Renal cortical epithelial cell (primary cell): ENCODE results near the gene SLC35B3. TPM values are rescaled to one million over a fixed set of nuclear protein-coding genes. Genes with fewer than 3 reads are reported as not detected.
"Not testable (repeated sequence)": the region's sequence is repeated elsewhere in the genome, so short reads cannot be mapped to it uniquely, and the experiment has no call there.

ENCODE experiments used
- DNase-seq: peaks from one replicate; pipeline ENCODE4 v3.0.0-alpha.2; 2011; ENCODE audit warnings: low read depth
- total RNA-seq: library from RNA; depleted of rRNA; stranded (reverse); fragments of >200 nt; gene quantifications from 2 replicates; pipeline ENCODE4 v1.2.3, GENCODE V29; 2014

SLC35B3 gene
- total RNA-seq, 1 donor from 2014 or later, result 54.2 TPM

- no peak for DNase-seq
Observed at GRCh38 chr6:8414844-8415243, 20.5 kb downstream of the SLC35B3 start.

DNA sequence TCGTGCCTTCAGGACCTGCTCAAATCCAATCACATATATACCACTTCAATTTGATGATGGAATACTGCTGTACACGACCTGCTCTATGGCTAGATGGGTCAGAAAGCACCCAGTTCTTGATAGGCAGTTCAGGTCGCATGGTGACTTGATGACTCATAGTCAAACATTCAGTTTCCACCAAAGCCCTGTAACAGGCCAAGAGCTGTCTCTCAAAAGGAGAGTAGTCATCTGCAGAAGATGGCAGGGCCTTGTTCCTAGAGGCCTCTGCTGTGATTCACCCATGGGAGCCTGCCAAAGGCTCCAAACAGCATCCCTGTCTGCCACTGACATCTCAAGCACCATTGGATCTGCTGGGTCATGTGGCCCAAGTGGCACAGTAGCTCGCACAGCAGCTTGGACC is 29.4 kb downstream of the SLC35B3 start:
- DNase-seq, result not testable (repeated sequence)

DNA sequence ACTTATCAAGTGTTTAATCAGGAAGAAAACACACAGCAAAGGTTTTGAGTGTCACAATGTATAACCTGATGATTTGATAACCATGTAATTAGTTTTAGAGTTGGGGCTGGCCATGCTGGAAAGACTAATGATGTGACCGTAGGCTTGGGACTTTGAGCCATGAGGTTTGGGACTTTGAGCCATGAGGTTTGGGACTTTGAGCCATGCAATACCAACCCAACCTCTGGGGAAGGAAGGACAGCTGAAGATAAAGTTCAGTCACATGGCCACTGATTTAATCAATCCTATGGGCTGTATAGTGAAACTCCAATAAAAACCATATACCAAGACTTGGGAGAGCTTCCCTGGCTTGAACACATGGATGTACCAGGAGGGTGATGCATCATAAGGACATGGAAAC is 32.8 kb downstream of the SLC35B3 start:
- DNase-seq, result no peak

DNA sequence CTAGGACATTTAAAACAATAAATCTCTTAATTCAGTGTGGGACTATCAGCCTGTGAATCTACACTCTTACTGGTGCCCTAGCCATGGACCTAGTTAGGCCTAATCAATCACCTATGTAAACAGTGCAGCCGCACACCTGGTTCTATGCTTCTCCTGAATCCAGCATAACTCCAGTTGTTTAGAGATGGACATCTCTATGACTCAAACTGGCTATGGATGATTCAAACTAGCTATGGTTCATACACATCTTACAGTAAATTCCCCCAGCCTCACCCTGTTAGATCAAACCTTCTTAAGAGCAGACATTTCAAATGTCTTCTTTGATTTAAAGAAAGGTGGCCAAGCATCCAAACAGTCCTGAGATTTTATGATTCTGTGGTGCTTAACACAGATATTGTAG is 34.7 kb downstream of the SLC35B3 start:
- DNase-seq, result no peak

DNA sequence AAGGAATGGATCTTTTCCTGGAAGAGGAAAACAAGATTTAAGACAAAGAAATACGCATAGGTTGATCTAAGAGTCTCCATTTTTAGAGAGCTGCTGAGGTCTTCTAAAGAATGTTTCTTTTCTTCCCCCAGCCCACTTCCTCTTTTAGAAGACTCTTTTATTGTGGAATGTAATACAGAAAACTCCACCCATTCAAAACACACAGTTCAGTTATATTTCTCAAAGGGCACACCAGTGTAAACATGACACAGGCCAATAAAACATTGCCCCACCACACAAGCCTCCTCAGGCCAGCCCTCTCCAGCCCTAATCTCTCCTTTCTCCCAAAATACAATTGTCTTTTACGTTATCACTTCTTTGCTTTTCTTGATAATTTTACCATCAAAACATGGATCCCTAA is 42.8 kb downstream of the SLC35B3 start:
- DNase-seq, result no peak

- DNase-seq, result no peak
Observed at GRCh38 chr6:8391934-8392333, 43.4 kb downstream of the SLC35B3 start.

- no peak for DNase-seq
Observed at GRCh38 chr6:8389036-8389818, 46.1 kb downstream of the SLC35B3 start.

DNA sequence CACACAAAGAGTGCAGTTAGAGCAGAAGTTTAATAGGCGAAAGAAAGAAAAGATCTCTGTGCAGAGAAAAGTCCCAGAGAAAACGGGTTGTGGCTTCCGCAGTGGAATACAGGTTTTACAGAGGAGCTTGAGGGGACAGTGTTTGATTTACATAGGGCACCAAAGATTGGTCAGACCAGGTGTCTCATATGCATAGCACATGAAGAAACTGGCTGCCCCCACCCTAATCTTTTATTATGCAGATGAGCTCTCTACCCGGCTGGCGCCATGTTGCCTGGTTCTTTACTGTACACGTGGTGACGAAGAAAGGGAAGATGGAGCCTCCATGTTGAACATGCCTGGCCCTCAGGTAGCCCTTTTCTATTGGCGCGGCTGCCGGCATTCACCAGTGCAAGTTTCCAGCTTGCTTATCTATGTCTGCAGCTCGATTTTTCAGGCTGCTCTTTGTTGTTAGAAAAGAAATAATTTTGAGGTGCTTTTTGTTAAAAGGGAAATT is 47.4 kb downstream of the SLC35B3 start:
- DNase-seq, result no peak

DNA sequence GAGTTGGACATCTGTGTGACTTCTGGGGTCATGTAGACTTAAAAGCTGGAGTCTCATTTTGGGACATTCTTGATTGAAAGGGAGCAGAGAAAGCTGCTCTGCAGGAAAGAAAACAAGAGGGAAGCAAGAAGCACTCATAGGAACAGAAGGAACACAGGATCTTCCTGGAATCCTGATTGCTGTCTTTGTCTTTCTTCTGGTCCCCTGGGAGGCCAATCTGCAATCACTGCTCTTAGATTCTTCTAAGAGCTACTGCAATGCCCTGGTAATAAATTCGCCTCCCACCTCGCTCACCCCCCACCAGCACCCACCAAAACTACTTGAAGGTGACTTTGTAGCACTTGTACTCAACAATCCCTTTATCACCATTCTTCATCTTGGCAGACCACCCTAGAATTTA is 51.8 kb downstream of the SLC35B3 start:
- DNase-seq, result no peak

DNA sequence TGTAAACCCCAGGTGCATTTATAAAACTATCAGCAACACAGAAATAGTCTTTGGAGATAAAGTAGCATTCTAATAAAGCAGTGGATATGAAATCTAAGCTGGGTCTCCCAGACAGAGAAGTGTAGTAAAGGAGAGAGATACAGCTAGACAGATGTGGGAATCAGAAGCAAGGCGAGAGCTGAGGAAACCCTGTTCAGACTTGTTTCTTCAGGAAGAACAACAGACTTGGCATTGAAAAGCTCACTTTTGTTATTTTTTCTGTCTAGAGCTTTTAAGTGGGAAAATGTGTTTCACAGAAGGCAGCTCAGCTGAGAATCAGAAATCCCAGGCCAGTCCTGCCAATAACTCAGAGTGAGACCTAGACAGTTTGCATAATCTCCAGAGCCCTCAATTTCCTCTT is 52.9 kb downstream of the SLC35B3 start:
- DNase-seq, result no peak

DNA sequence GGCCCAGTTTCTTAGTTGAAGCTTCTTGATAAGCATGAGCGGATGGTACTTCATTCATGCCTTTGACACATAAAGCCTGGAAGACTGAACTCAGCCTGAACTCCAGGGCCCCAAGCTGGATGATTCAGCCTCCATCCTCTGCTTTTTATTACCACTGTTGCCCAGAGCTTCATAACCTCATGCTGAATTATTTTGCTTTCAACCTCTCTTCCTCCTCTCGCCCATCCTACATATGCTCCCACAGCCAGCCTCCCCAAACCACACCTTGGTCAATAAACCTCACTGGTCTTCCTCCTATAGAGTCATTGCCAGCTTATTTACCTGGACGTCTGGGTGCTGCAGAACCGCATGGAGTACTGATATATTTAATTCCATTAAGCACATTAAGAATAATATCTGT is 59.4 kb downstream of the SLC35B3 start:
- DNase-seq, result peak; percentile 16
